ENCODE measurements around the gene ETHE1. TPM values are rescaled to one million over a fixed set of nuclear protein-coding genes. Genes with fewer than 3 reads are reported as not detected.

The ETHE1 gene
- polyA plus RNA-seq, 2 of the 4 experiments (the other 2 are of a cell fraction) = 37.3 to 58.9 TPM

DNA sequence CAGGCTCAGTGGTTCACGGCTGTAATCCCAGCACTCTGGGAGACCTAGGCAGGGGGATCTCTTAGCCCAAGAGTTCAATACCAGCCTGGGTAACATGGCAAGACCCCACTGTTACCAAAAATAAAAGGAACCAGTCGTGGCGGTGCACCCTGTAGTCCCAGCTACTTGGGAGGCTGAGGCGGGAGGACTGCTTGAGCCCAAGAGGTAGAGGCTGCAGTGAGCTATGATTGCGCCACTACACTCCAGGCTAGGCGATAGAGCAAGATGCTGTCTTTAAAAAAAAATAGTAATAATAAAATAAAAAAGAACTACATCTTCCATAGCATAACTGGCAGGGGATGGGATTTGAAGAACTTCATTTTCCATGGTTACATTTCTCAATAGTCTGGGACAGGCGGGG lies 64.6 kb downstream of the ETHE1 start:
- Histone ChIP-seq H3K4me2 (peak overlapping the region; percentile 82; the same call in 1 of the 3 replicates), H3K4me3 (no peak overlapping the region), H3K4me1 (peaks cover 7% of the 10 kb centered on the region), H3K27ac (no peak overlapping the region), H3K9me3 (no peaks in the 10 kb centered on the region)
- DNase-seq (ENCODE audit: low read depth in 1 of 2, low spot score in 1 of 2) (no peak), ATAC-seq (no peak), FAIRE-seq (no peak)
- CTCF ChIA-PET = interaction anchor here (2.6 to 14.0 kb wide), 2 partner anchors 16 to 57 kb away, joined by 15 to 176 read pairs; no protein-coding TSS in a partner anchor
- WGBS (ENCODE audit: missing lambda C conversion rate) = 78% methylated on average over 7 of the region's 7 CpGs
- POLR2A ChIA-PET = interaction anchor here (1.6 kb wide), 1 partner anchor 70 kb away, joined by 8 read pairs; the partner anchor contains the start of gene ZNF575
- TF ChIP-seq CHD2 (IDR thresholded peaks at IDR 0.05; ENCODE audit: low read length, partially characterized antibody) = no peak
- TF ChIP-seq, protein P1, sequence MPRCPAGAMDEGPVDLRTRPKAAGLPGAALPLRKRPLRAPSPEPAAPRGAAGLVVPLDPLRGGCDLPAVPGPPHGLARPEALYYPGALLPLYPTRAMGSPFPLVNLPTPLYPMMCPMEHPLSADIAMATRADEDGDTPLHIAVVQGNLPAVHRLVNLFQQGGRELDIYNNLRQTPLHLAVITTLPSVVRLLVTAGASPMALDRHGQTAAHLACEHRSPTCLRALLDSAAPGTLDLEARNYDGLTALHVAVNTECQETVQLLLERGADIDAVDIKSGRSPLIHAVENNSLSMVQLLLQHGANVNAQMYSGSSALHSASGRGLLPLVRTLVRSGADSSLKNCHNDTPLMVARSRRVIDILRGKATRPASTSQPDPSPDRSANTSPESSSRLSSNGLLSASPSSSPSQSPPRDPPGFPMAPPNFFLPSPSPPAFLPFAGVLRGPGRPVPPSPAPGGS (IDR thresholded peaks at IDR 0.05) = no peak
- TF ChIP-seq HEYL (CRISPR knock-in tag; IDR thresholded peaks at IDR 0.05) = no peak
- TF ChIP-seq RARB (CRISPR knock-in tag; IDR thresholded peaks at IDR 0.05) = no peak
- TF ChIP-seq, protein P2, sequence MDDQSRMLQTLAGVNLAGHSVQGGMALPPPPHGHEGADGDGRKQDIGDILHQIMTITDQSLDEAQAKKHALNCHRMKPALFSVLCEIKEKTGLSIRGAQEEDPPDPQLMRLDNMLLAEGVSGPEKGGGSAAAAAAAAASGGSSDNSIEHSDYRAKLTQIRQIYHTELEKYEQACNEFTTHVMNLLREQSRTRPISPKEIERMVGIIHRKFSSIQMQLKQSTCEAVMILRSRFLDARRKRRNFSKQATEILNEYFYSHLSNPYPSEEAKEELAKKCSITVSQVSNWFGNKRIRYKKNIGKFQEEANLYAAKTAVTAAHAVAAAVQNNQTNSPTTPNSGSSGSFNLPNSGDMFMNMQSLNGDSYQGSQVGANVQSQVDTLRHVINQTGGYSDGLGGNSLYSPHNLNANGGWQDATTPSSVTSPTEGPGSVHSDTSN (IDR thresholded peaks at IDR 0.05) = no peak

DNA sequence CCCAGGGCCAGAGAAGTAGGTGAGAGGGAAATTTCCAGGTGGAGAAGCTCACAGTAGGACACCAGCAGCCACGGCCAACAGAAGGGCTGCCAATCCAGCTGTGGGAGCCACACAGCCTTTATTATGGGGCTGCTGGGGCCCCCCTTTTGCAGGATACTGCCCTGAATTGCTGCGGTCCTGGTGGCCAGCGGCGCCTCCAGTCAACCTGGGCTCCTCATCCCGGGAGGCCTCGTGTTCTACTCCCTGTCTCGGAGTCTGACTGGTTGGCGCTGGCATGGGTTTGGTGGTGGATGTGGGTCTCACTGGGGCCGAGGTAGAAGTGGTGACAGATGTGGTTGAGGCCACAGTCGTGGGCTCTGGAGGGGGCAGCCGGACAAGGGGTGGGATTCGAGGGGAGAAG lies 65.7 kb downstream of the ETHE1 start:
- TF ChIP-seq FOXS1 (CRISPR knock-in tag; IDR thresholded peaks at IDR 0.05) (no peak), NFE2L2 (conservative IDR thresholded peaks at IDR 0.05; ENCODE audit: low read length) (no peak), FOSB (CRISPR knock-in tag; IDR thresholded peaks at IDR 0.05) (no peak), CHD2 (IDR thresholded peaks at IDR 0.05; ENCODE audit: low read length, partially characterized antibody) (no peak), ZFP36 (IDR thresholded peaks at IDR 0.05; ENCODE audit: borderline replicate concordance, partially characterized antibody) (no peak), ZC3H11A (IDR thresholded peaks at IDR 0.05) (no peak), RCOR1 (IDR thresholded peaks at IDR 0.05; ENCODE audit: low read depth, low read length) (no peak)
- CTCF ChIA-PET = interaction anchor here (1.0 to 14.0 kb wide), 5 partner anchors 15 to 63 kb away, joined by 3 to 176 read pairs (median 4); no protein-coding TSS in a partner anchor
- no peak for FAIRE-seq
- POLR2A ChIA-PET = interaction anchor here (0.8 kb wide), 1 partner anchor 42 kb away, joined by 3 read pairs; no protein-coding TSS in a partner anchor
- H3K4me3 ChIP-seq = no peak overlapping the region
- ATAC-seq = no peak
- WGBS (ENCODE audit: missing lambda C conversion rate) = 75% methylated on average over 12 of the region's 12 CpGs
- no peak overlapping the region for H3K27ac ChIP-seq
- no peak for DNase-seq (ENCODE audit: low read depth in 1 of 2, low spot score in 1 of 2)
- peaks cover 5% of the 10 kb centered on the region; the same call in 2 of the 3 replicates for H3K4me1 ChIP-seq
- H3K4me2 ChIP-seq = no peak overlapping the region
- no peaks in the 10 kb centered on the region for H3K9me3 ChIP-seq

DNA sequence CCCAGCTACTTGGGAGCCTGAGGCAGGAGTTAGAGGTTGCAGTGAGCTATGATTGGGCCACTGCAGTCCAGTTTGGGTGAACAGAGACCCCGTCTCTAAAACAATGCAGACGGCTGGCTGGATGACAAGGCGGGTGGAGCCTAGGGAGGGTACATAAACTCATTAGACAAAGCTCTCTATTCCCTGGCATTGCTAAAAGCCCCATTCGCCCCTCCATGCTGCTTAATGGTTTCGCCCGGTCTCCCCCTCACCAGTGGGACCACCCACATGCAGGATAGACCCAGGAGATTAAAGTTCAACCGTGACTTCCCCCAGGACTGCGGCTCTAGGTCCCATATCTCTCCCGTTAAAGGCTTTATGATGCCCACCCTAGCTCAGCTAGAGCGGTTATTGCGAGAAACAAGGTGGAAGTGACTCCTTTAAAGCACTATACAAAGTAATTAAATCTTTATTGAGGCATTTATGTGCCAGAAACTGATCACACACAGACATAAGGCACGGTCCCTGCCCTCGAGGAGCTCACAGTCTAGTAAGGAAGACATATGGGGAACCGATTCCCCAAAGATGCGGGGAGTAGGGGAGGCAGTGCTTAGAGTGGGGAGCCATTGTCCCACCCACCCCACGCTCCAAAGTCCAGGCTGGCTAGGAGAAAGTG lies 66.5 kb downstream of the ETHE1 start:
- no peak for FAIRE-seq
- 69% methylated on average over 16 of the region's 16 CpGs for WGBS (ENCODE audit: missing lambda C conversion rate)
- H3K9me3 ChIP-seq = no peaks in the 10 kb centered on the region
- ChIA-PET CTCF (interaction anchor here (0.7 to 14.0 kb wide), 10 partner anchors 15 to 240 kb away, joined by 3 to 176 read pairs (median 4); partner anchors contain the start of gene PHLDB3), POLR2A (interaction anchor here (0.8 kb wide), 1 partner anchor 43 kb away, joined by 3 read pairs; no protein-coding TSS in a partner anchor)
- no peak overlapping the region for H3K27ac ChIP-seq
- no peak overlapping the region for H3K4me2 ChIP-seq
- no peak for ATAC-seq
- DNase-seq (ENCODE audit: low read depth in 1 of 2, low spot score in 1 of 2) = no peak
- TF ChIP-seq RNF2 (IDR thresholded peaks at IDR 0.05; ENCODE audit: borderline replicate concordance, low read depth) = no peak
- TF ChIP-seq TP53 (CRISPR knock-in tag; IDR thresholded peaks at IDR 0.05) = no peak
- TF ChIP-seq ZC3H11A (IDR thresholded peaks at IDR 0.05) = no peak
- TF ChIP-seq, protein P3, sequence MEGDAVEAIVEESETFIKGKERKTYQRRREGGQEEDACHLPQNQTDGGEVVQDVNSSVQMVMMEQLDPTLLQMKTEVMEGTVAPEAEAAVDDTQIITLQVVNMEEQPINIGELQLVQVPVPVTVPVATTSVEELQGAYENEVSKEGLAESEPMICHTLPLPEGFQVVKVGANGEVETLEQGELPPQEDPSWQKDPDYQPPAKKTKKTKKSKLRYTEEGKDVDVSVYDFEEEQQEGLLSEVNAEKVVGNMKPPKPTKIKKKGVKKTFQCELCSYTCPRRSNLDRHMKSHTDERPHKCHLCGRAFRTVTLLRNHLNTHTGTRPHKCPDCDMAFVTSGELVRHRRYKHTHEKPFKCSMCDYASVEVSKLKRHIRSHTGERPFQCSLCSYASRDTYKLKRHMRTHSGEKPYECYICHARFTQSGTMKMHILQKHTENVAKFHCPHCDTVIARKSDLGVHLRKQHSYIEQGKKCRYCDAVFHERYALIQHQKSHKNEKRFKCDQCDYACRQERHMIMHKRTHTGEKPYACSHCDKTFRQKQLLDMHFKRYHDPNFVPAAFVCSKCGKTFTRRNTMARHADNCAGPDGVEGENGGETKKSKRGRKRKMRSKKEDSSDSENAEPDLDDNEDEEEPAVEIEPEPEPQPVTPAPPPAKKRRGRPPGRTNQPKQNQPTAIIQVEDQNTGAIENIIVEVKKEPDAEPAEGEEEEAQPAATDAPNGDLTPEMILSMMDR (IDR thresholded peaks at IDR 0.05) = no peak
- TF ChIP-seq ZNF302 (CRISPR knock-in tag; IDR thresholded peaks at IDR 0.05) = no peak
- H3K4me3 ChIP-seq = no peak overlapping the region
- peaks cover 5% of the 10 kb centered on the region; the same call in 2 of the 3 replicates for H3K4me1 ChIP-seq
